ENCODE measurements around the gene HDX.
"Not testable (repeated sequence)": the region's sequence is repeated elsewhere in the genome, so short reads cannot be mapped to it uniquely, and the experiment has no call there.

Gene HDX

GRCh38 chrX:84336646-84337045 is 165.6 kb downstream of the HDX start:
- DNase-seq: no peak

GRCh38 chrX:84335121-84335520 is 167.1 kb downstream of the HDX start:
- DNase-seq: no peak

DNA sequence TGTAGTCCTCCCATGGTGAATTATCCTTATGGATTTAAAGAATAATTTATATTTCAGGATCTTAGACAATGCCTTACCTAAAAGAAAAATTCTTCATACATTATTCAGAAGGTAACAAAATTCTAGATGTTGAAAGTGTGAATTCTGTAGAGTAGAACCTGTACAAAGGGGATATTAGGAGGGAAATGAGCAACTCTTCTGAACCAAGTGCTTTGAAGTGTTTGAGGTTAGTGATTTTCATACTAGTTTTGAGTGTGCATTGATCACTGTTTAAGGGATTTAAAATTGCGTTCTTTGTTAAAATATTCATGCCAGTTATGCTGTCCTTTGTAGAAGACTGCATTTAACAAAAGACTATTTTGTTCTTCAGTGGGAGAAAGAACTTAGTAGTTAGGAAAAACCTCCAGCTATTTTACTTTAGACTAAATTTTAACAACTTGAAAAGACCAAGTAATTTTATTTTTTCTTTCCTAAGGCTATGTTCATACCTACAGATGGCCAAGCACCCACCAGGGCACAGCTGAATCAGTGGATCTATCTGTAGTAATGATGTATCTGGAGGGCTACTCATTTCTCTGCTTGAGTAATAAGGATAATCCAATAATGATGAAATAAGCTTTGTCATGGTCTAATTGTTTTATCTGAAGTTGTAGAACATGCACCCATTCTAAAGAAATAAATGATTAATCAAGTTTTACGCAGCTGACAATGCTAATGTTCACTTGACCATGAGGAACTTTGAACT is 180.0 kb downstream of the HDX start:
- DNase-seq: no peak

- no peak for DNase-seq
Observed at GRCh38 chrX:84320614-84321013, 181.6 kb downstream of the HDX start.

DNA sequence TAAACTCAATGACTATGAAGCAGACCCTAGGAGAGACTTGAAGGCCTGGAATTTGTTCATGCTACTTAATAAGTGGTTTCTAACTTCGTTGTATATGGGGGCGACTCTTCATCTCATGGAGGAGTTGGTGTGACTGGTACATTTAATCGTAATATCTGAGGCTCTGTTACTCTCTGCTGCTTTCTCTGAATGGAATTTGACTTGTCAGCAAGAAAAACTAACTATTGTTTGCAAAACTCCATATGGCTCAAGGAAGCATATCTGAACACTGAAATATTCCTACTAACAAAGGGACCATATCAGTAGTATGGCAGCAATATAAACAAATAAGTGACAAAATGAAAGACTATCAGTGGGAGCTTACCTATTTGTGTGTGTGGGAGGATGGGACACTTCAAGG is 182.2 kb downstream of the HDX start:
- DNase-seq: no peak

DNA sequence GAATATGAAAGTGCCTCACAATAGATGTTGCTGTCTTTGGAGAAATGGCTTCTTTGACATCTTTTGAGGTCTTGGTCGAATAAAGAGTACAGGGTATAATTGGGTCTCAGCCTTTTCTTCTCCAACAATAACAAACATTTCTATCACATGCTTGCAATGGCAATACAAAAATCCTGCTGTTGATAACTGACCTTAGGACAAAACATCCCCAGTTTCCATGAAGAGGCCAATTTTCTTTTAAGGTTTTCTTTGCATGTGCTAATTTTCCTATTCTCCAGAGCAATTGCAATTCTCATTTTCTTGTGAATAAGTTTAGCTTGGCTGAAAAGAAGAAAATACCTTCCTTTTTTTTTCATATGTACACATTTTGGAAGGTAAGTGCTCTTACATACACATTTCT is 183.6 kb downstream of the HDX start:
- DNase-seq: no peak

DNA sequence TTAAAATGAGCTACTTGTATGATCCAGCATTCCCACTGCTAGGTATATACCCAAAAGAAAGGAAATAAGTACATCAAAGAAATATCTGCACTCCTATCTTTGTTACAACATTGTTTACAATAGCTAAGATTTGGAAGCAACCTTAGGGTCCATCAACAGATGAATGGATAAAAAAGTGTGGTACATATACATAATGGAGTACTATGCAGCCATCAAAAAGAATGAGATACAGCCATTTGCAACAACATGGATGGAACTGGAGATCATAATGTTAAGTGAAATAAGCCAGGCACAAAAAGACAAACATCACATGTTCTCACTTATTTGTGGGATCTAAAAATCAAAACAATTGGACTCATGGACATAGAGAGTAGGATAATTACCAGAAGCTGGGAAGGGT is 186.3 kb downstream of the HDX start:
- not testable (repeated sequence) for DNase-seq
